Amniotic stem cell (primary cell): ENCODE data around the gene TMEM139.

ENCODE experiments used
- DNase-seq: peaks from one replicate; lab custom pipeline; 2025; lab: John Stamatoyannopoulos, UW

TMEM139 gene

DNA sequence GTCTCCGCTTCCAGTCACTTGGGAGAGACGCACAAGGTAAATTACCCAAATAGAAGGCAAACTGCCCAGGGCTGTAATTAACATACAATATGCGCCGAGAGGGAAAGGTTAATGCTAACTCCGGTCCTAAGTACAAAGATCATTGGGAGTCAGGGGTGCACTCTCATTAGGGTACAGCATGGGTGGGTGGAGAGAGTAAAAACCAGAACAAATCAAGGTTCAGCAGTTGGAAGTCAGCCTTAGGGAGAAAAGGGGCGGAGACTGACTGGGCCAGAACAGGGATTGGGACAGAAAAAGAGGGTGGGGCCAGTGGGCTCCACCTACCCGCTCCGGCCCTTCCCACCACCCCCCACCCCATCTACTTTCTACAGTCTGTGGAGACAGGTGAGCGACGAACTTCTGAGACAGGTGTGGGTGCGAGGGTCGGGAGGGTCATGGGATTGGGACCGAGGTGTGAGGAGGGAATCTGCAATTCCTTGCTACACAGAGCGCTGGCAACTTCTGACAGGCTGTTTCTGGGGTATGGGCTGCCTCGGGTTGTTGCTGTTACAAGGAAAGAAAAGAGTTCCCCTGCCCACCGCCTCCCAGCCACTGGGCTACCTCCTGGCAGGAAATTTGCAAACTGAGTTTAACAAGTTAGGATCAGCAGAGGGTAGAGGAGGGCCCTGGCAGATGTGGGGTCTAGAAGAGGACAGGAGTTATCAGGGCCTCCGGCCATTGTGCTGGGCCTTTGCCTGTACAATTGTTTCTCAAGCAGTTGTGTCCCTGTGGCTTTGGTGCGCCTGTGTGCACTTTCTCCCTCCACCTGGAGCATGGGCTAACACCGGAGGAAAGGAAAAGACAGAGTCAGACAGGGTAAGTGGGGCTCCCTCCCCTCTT lies at the start of gene TMEM139:
TSS of gene TMEM139 (plus strand) at position 368 of the 879 bp plus-strand sequence. CDS start 1,000 bp downstream, outside the sequence.
- DNase-seq = no peak

DNA sequence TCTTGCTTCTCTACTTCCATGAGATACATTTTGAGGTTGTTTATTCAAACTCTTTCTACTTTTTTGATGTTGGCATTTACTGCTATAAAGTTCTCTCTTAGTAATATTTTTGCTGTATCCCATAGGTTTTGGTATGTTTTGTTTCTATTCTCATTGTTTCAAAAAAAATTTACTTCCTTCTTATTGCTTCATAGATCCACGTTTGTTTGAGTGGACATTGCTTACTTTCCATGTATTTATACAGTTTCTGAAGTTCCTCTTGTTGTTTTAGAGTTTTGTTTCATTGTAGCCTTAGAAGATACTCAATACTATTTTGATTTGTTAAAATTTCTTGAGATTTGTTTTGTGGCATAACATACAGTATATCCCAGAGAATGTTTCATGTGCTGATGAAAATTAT lies 49.2 kb upstream of the TMEM139 start:
- no peak for DNase-seq

DNA sequence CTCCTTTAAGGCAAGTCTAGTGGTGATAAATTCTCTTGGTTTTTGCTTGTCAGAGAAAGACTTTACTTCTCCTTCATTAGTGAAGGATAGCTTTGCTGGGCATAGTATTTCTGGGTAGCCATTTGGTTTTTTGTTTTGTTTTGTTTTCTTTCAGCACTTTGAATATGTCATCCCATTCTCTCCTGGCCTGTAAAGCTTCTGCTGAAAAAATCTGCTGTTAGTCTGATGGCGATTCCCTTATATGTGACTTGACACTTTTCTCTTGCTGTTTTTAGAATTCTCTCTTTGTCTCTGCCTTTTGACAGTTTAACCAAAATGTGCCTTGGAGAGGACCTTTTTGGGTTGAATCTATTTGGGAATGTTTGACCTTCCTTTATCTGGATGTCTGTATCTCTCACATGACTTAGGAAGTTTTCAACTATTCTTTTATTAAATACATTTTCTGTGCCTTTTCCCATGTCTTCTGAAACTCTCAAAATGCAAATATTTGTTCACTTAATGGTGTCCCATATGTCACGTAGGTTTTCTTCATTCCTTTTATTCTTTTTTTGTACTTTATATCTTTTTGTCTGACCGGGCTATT lies 48.3 kb upstream of the TMEM139 start:
- no peak for DNase-seq

DNA sequence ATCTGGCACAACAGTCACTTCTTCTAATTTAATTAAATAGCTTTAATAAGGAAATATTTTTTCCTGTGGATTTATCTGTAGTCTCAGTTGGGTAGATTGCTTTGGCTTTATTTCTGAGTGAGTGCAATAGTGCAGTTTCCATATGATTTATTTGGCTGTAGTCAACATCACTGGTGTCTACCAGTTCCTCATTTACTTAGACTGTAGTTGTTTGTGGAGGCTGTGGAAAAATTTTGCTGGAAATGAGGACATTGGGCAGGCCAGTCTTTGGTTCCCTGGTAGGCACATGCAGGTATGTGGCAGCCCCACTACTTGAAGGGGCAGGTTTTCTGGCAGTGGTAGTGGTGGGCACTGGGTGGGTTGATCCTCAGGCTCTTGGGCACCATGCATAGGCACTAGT lies 47.4 kb upstream of the TMEM139 start:
- DNase-seq = no peak

DNA sequence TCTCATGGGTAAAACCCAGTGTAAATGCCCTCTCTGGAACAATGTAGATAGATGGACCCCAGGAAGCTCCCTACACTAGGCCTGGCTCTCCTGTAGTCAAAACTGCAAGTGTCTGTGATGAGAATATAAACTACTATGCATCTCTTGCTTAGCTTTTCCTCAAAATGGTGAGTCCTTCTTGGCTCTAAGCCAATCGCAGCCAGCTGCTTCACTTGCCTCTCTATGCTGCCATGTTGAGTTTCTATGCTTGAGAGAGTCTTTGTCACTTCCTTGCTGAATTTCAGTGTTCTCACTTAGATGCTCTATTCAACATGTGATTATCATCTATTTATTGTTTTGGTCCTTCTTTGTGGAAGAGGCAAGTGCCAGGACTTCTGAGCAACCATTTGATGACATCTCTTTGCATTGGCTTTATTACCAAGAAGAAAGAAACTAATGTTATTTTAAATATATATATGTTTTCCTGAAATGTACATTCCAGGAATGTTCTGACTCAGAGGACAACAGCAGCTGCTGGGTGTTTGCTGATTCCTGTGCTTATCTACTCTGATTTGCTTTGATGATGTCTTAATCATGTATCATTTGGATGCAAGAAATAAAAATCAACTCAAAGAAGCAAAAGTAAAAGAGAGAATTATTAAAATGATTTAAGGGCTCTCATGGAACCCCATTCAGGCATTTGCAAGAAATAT lies 46.3 kb upstream of the TMEM139 start:
- DNase-seq = no peak

DNA sequence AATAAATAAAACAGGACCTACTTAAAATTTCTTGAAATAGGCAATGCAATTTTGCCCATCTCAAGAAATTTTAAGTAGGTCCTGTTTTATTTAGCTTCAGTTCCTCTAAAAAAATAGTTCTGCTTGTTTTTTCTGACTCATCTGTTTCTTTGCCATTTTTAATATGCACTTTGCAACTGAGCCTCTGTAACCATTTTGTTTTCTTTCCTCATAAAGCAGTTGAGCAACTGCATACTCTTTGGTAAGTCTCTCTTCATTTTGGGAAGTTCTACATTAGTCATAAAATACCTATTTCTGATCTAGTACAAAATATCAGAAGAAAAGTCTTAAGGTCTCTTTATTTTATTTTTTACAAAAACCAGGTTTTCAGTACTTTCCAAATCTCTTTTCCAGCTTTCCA lies 44.9 kb upstream of the TMEM139 start:
- DNase-seq = peak; percentile 28

DNA sequence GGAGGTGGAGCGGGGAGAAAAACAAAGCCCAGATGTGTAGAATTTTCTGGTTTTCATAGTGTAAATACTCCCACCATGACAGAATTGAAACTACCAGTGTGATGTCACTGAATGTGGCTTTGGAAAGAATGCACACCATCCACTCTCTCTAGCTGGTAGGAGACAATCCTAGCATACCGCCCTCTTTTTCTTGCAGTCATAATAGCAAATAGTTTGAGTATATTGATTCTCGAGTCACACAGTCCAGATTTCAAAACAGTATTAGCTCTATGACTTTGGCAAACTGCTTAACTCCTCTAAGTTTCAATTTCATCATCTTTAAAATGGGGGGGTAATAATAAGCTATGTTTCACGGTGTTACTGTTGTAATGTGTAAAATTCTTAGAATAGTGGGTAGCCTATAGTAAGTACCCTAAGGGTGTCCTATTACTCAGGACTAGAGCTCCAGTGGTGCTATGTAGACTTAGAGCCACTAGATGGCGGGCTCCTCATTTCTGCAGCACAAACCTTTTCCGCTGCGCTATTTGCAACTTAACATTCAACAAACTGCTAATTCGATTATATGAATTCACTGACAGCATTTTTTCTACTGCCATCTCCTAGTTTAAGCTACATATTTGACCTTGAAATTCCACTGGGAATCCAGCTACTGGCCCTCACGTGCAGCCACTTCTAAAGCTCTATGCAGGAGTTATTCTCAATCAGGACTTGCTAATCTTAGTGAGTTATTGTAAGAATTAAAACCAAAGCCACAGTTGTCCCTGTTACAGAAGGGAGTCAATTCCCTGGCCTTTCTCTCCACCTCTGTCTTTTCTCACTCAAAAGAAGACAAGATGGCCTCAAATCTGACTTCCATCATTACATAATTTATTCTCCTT lies 44.2 kb upstream of the TMEM139 start:
- peak; percentile 74 for DNase-seq

DNA sequence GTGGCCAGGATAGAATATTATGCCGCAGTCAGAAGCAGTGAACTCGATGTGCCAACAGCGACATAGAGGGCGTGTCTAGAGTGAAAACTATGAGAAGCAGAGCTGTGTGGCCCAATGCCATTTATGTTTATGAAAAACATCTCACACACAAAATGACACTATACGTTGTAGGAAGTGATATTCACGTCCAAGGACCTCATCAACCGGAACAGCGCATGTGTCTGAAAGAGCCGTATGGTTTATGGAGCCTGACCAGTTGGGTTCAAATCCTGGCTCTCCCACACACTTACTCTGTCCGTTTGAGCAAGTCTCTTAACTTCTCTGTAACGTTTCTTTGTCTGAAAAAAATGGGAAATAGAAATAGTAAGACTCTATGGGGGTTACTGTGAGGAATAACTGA lies 42.5 kb upstream of the TMEM139 start:
- no peak for DNase-seq

DNA sequence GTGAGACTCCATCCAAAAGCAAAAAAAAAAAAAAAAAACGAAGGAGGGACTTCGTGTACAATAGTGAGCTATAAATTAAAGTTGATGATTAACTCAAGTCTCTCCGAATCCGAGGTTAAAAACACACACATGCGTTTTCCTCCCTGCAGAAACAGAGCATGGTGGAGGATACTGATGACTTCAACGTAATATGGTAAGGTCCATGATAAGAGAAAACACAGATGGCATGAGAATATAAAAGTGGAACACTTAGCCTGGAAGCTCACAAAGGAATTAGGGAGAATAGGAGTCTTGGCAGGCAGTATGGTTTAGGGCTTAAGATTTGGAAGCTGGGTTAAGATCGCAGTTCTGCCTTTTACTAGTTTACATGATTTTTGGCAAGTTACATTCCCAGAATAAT lies 41.6 kb upstream of the TMEM139 start:
- no peak for DNase-seq

DNA sequence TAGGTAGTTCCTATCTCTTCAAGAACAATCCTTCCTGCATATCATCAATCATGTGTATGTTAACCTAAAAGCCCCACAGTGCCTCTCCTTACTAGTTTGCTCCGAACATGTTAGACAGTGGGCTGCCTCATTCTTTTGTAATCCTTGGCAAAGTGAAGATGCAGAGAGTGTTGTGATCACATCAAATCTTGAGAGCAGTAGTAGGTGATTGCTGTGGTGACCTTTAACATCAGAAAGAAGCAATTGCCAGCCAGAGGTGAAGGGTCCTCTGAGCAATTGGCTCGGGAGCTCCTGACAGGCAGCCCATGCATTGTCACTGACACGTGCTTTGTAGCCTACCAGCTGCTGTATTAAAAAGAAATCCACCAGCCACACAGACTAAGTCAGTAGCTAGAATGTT lies 41.1 kb upstream of the TMEM139 start:
- no peak for DNase-seq

DNA sequence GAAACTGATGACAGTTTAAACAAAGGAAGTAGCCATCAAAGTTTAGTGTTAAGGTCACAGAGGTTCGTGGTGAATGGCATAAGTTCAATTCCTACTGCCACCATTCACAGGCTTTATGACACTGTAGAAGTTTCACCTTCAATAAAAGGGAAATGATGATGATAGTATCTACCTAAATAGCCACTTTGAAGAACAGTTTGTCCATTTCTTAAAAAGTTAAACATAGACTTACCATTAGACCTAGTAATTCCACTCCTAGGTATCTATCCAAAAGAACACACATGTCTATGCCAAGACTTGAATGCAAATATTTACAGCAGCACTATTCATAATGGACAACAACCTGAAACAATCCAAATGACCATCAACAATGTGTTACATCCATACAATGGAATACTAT lies 40.4 kb upstream of the TMEM139 start:
- no peak for DNase-seq

DNA sequence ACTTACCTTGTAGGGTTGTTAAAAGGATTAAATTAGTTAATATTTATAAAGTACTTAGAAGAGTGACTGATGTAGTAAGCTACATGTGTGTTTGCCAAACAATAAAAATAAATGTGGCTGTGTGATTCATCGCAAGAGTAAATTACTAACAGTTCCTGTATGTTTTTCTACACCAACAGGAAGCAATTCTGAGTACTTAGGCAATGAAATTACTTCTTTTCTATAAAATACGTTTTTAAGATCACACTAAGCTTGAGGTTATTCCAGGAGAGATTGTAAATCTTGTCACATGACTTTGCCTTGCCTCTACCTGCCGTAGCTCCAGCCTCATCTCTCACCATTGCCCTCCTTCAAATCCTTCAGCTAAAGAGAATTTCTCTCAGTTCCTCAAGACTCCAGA lies 39.6 kb upstream of the TMEM139 start:
- DNase-seq = no peak

DNA sequence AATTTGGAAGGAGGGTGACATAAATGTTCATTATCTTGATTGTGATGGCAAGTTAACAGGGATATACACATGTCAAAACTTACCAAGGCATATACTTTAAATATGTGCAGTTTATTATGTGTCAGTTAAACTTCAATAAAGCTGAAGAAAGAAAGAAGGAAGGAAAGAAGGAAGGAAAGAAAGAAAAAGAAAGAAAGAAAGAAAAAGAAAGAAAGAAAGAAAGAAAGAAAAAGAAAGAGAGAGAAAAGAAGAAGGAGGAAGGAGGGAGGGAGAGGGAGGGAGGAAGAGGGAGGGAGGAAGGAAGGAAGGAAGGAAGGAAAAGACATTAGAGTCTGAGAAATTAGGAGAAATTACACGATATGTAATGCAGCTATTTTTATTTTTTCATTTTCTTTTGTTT lies 37.4 kb upstream of the TMEM139 start:
- no peak for DNase-seq

DNA sequence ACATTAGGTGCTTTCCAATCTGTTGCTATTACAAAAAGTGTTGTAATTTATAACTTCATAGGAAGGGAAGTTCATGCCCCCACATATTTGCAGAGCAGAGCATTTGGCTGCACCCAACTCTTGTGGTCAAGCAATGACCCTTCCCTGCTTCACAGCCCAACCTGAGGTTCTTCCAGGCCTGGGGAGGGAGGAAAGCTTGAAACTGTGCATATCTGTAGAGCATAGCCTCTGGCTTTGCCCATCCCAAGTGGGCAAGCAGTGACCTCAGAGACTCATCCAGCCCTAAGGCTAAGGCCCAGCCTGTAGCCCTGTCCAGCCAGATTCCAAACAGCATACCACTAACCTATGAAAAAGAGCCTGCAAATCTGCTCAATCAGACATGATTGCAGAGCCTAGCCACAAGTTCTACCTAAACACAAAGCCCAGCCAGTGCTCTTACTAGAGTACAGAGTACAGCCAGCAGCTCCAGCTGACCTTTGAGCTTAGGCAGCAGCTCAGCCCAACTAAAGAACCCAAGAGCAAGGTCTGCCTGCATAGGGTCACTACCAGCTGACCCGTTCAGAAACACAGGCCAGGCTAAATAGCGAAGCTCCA lies 35.9 kb upstream of the TMEM139 start:
- DNase-seq = no peak

DNA sequence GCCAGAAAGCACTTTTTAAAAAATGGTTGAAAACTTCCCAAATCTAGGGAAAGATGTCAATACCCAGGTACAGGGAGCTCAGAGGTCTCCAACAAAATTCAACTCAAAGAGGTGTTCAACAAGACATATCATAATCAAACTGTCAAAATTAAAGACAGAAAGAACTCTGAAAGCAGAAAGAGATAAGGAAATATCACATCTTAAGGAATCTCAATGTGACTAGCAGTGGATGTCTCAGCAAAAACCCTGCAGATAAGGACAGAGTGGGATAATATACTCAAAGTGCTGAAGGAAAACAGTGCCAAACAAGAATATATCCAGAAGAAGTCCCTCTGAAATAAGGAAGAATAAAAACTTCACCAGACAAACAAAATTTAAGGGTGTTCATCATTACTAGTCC lies 34.6 kb upstream of the TMEM139 start:
- DNase-seq = no peak

DNA sequence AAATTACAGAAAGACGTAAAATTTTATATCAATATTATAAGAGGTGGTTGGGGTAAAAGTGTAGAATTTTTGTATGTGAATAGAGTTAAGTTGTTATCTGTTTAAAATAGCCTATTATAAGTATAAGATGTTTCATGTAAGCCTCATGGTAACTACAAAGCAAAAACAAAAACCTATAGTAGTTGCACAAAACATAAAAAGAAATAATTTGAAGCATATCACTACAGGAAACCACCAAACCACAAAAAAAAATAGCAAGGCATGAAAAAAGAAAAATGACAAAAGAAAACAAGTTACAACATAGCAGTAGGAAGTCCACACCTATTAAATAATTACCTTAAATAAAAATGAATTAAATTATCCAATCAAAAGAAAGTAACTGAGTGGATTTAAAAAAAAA lies 33.9 kb upstream of the TMEM139 start:
- no peak for DNase-seq

DNA sequence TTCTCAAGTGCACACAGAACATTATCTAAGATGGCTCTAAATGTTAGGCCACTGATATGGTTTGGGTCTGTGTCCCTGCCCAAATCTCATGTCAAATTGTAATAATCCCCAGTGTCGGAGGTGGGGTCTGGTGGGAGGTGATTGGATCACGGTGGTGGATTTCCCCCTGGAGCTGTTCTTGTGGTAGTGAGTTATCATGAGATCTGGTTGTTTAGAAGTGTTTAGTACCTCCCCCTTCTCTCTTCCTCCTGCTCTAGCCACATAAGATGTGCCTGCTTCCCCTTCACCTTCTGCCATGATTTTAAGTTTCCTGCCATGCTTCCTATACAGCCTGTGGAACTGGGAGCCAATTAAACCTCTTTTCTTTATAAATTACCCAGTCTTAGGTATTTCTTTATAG lies 32.8 kb upstream of the TMEM139 start:
- no peak for DNase-seq

DNA sequence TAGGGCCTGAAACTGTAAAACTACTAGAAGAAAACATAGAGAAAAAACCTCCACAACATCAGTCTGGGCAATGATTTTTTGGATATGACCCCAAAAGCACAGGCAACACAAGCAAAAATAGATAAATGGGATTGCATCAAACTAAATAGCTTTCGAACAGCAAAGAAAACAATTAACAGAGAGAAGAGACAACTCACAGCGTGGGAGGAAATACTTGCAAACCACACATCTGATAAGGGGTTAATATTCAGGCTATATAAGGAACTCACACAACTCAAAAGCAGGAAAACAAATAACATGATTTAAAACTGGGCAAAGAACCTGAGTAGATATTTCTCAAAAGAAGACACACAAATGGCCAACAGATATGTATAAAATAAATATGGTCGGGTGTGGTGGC lies 29.2 kb upstream of the TMEM139 start:
- no peak for DNase-seq

DNA sequence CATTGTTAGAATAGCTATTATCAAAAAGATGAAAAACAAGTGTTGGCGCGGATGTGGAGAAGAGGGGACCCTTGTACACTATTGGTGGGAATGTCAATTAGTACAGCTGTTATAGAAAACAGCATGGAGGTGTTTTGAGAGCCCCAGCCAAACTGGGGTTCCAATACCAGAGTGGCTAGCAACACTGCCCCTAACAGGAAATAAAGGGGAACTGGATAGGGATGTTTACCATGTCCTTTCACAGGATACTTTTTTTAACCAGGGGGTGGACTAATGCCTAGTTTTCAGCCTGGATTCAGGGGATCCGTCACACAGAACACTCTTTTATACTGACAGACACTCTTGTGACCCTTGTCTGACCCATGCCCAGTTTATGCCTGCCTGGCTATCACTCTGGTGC lies 28.4 kb upstream of the TMEM139 start:
- DNase-seq = no peak

DNA sequence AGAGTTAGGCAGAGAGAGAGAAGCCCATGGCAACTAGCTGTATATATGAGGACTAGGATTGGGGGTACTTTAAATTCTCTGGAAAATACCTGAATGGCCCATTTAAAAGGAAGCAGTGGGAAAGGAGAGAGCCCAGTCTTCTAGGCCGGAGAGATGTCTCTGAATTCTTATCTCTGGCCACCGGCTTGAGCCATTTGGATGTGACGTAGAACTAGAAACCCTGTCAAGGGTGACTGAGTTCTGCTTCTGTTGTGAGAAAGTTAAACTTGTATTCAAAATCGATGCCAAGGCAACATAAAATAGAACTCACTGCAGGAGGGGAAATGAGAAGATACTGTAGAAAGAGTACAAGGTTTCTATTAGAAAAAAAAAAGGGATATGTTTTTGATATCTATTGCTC lies 27.8 kb upstream of the TMEM139 start:
- no peak for DNase-seq

DNA sequence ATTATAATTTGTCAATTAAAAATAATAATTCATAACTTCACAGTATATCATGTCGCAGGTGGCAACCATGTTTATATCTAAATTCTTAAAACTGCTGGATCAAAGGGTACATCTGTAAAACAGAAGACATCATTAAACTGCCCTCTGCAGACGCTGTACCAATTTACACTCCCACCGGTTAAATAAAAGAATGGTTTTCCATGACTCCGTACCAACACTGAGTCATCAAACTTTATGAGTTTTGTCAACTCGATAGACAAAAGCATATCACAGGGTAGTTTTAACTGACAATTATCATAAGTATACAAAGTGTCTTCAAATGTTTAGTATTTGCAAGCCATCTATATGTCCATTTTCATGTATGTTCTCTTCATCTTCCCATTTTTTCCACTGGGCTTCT lies 27.3 kb upstream of the TMEM139 start:
- DNase-seq = no peak

DNA sequence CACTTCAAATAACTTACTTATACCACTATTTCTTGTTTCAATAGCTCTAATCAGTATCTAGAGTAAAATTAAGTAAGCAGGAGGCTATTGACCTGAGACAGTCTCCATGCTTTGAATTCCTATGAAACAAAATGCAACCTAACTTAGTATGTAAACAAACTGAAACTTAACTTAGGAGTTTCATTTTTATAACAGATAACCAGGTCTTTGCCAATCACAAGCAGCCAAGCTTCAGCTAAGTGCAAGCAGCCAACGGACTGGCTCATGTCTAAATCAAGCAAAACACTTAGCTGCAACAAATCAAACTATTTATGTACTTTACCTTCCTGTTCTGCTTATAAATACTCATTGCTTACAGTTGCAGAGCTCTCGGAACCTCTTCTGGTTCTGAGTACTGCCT lies 25.9 kb upstream of the TMEM139 start:
- DNase-seq = no peak
